ENCODE results near the gene TAS2R3. TPM values are rescaled to one million over a fixed set of nuclear protein-coding genes. Genes with fewer than 3 reads are reported as not detected.

The TAS2R3 gene
- 0.49 TPM for total RNA-seq (2021; ENCODE audit: unreplicated experiment)
- polyA plus RNA-seq (2012; ENCODE audit: insufficient read length) = not detected
- percentile 73 among the genes with signal in this experiment for Bru-seq, nascent RNA
- percentile 90 among the genes with signal in this experiment for BruChase-seq, experiment 1, labeled RNA remaining after a 2-hour chase
- percentile 82 among the genes with signal in this experiment for BruChase-seq, experiment 2, labeled RNA remaining after a 6-hour chase
- long read RNA-seq = 0 reads

- Histone ChIP-seq H3K36me3 (ENCODE audit: control insufficient read depth, insufficient read depth, low read length) (peaks cover 2% of the 10 kb centered on the region; the same call in 1 of the 2 replicates), H3K27me3 (ENCODE audit: control insufficient read depth, insufficient read depth, low read length) (no peaks in the 10 kb centered on the region), H3K4me1 (ENCODE audit: control insufficient read depth, insufficient read depth, low read length) (no peaks in the 10 kb centered on the region), H3K4me3 (ENCODE audit: low read depth in 2 of 2, low read length in 2 of 2) (no peak within 1 kb of the TSS), H3K27ac (ENCODE audit: low read length) (no peak within 1 kb of the TSS), H3K9me3 (ENCODE audit: control insufficient read depth, insufficient read depth, low read depth, low read length) (no peaks in the 10 kb centered on the region)
- ChIA-PET CTCF (no interaction called here), POLR2A (no interaction called here)
- in situ Hi-C loops (cut with HindIII; ENCODE audit: low pct_unique_long_range_greater_than_20kb, low sequenced_read_pairs) (no loop called here), intact Hi-C loops (cut with micrococcal nuclease; ENCODE audit: unreplicated experiment) (no loop called here)
- BruUV-seq (replicated peaks) = no TSS peak
- no peak for ATAC-seq
- no peak for TF ChIP-seq CTCF (IDR thresholded peaks at IDR 0.05)
- no peak for TF ChIP-seq SIN3A (IDR thresholded peaks at IDR 0.05; ENCODE audit: borderline replicate concordance, insufficient read depth, low read depth, low read length)
- no peak for TF ChIP-seq TCF7L2 (IDR thresholded peaks at IDR 0.05; ENCODE audit: low read depth, low read length)
- TF ChIP-seq POLR2AphosphoS5 (IDR thresholded peaks at IDR 0.05; ENCODE audit: low read depth, low read length) = no peak
- no peak for TF ChIP-seq REST (IDR thresholded peaks at IDR 0.05; ENCODE audit: insufficient read depth in 1 of 2, low read depth in 2 of 2, low read length in 1 of 2)
- no peak for DNase-seq (ENCODE audit: low read depth, low spot score)
Measured at GRCh38 chr7:141763797-141764196, at the start of gene TAS2R3. Gene TAS2R3, plus strand, starts transcription at chr7:141764097. Its CDS starts 62 bp downstream, at chr7:141764159.

- ChIA-PET POLR2A (no interaction called here), CTCF (interaction anchor here (0.5 kb wide), 1 partner anchor 14 kb away, joined by 6 read pairs; no protein-coding TSS in a partner anchor)
- DNase-seq (ENCODE audit: low read depth, low spot score) (no peak), ATAC-seq (no peak)
- Histone ChIP-seq H3K27ac (ENCODE audit: low read length) (no peak overlapping the region), H3K36me3 (ENCODE audit: control insufficient read depth, insufficient read depth, low read length) (no peaks in the 10 kb centered on the region), H3K9me3 (ENCODE audit: control insufficient read depth, insufficient read depth, low read depth, low read length) (no peaks in the 10 kb centered on the region), H3K4me3 (ENCODE audit: low read depth in 2 of 2, low read length in 2 of 2) (no peak overlapping the region), H3K4me1 (ENCODE audit: control insufficient read depth, insufficient read depth, low read length) (no peaks in the 10 kb centered on the region), H3K27me3 (ENCODE audit: control insufficient read depth, insufficient read depth, low read length) (peaks cover 11% of the 10 kb centered on the region; the same call in 1 of the 2 replicates)
- intact Hi-C loops (cut with micrococcal nuclease; ENCODE audit: unreplicated experiment) = no loop called here
- BruUV-seq (replicated peaks) = no TSS peak
- in situ Hi-C loops (cut with HindIII; ENCODE audit: low pct_unique_long_range_greater_than_20kb, low sequenced_read_pairs) = no loop called here
- TF ChIP-seq SIN3A (IDR thresholded peaks at IDR 0.05; ENCODE audit: borderline replicate concordance, insufficient read depth, low read depth, low read length) = no peak
- TF ChIP-seq TCF7L2 (IDR thresholded peaks at IDR 0.05; ENCODE audit: low read depth, low read length) = no peak
- TF ChIP-seq REST (IDR thresholded peaks at IDR 0.05; ENCODE audit: insufficient read depth in 1 of 2, low read depth in 2 of 2, low read length in 1 of 2) = no peak
- no peak for TF ChIP-seq POLR2AphosphoS5 (IDR thresholded peaks at IDR 0.05; ENCODE audit: low read depth, low read length)
- TF ChIP-seq CTCF (IDR thresholded peaks at IDR 0.05) = no peak
Measured at GRCh38 chr7:141714571-141714970, 49.3 kb upstream of the TAS2R3 start.

All from Panc1 (cell line).